GM19324 (cell line): Measurements from ENCODE around the gene TRPM2.

ENCODE experiments used
- ATAC-seq: cut with Tn5 transposase; IDR thresholded peaks from one replicate; pipeline ENCODE4 v1.9.1; 2021; ENCODE audit warnings: mild to moderate bottlenecking, moderate library complexity; ENCODE audit not compliant: unreplicated experiment, low FRiP score

The TRPM2 gene

GRCh38 chr21:44353191-44353970 lies at the start of gene TRPM2:
TSS of gene TRPM2 (plus strand) at chr21:44353621. CDS start at chr21:44353701, 80 bp downstream.
- ATAC-seq = no peak

GRCh38 chr21:44304011-44304616 lies 49.3 kb upstream of the TRPM2 start:
- no peak for ATAC-seq

- ATAC-seq = no peak
Measured at GRCh38 chr21:44304877-44305293, 48.5 kb upstream of the TRPM2 start.

GRCh38 chr21:44305691-44306090 lies 47.7 kb upstream of the TRPM2 start:
- ATAC-seq = no peak

GRCh38 chr21:44306936-44307704 lies 46.3 kb upstream of the TRPM2 start:
- ATAC-seq = no peak

GRCh38 chr21:44310628-44311507 lies 42.6 kb upstream of the TRPM2 start:
- ATAC-seq = no peak

- ATAC-seq = no peak
Measured at GRCh38 chr21:44312089-44312488, 41.3 kb upstream of the TRPM2 start.

- no peak for ATAC-seq
Measured at GRCh38 chr21:44312716-44313115, 40.7 kb upstream of the TRPM2 start.

GRCh38 chr21:44313451-44313850 lies 40.0 kb upstream of the TRPM2 start:
- no peak for ATAC-seq

GRCh38 chr21:44314128-44314527 lies 39.3 kb upstream of the TRPM2 start:
- no peak for ATAC-seq

GRCh38 chr21:44314561-44314960 lies 38.9 kb upstream of the TRPM2 start:
- ATAC-seq = no peak

- no peak for ATAC-seq
Measured at GRCh38 chr21:44315691-44316203, 37.7 kb upstream of the TRPM2 start.

GRCh38 chr21:44316277-44316900 lies 37.0 kb upstream of the TRPM2 start:
- no peak for ATAC-seq

GRCh38 chr21:44317241-44317782 lies 36.1 kb upstream of the TRPM2 start:
- no peak for ATAC-seq

- no peak for ATAC-seq
Measured at GRCh38 chr21:44317871-44318270, 35.5 kb upstream of the TRPM2 start.

GRCh38 chr21:44318489-44319285 lies 34.7 kb upstream of the TRPM2 start:
- ATAC-seq = no peak

- no peak for ATAC-seq
Measured at GRCh38 chr21:44319407-44320065, 33.9 kb upstream of the TRPM2 start.

GRCh38 chr21:44320847-44321246 lies 32.6 kb upstream of the TRPM2 start:
- ATAC-seq = no peak
